ENCODE results near the gene SETX. TPM values are rescaled to one million over a fixed set of nuclear protein-coding genes. Genes with fewer than 3 reads are reported as not detected.

The SETX gene
- total and polyA plus RNA-seq, 2 donors (not counting 1 experiment from before 2014, with no cell fraction given), result 29.2 to 105 TPM

- no peak overlapping the region for H3K4me3 ChIP-seq (ENCODE audit: control extremely low read depth in 1 of 5, extremely low read depth in 1 of 5, insufficient read depth in 1 of 5, low read depth in 2 of 5, low read length in 4 of 5)
- no peak overlapping the region for H3K4me2 ChIP-seq (replicated peaks; ENCODE audit: low read depth, low read length, poor library complexity, severe bottlenecking)
- TF ChIP-seq EZH2 (IDR thresholded peaks at IDR 0.05; ENCODE audit: borderline replicate concordance, insufficient read depth, low read depth, low read length, poor library complexity, severe bottlenecking) (no peak), CTCF (IDR thresholded peaks at IDR 0.05) (no peak)
- Mint-ChIP-seq H3K4me3 (no peak overlapping the region), H3K27me3 (no peaks in the 10 kb centered on the region), H3K4me1 (peaks cover 11% of the 10 kb centered on the region), H3K9me3 (ENCODE audit: insufficient read depth) (no peaks in the 10 kb centered on the region), H3K27ac (no peak overlapping the region)
- H3K27me3 ChIP-seq (replicated peaks in 1 of 4; ENCODE audit: control extremely low read depth in 1 of 4, control insufficient read depth in 3 of 4, insufficient read depth in 4 of 4, low read length in 3 of 4), result no peaks in the 10 kb centered on the region
- WGBS (ENCODE audit: insufficient coverage), result 100% methylated on average over 8 of the region's 9 CpGs
- H3K9ac ChIP-seq (ENCODE audit: low read length), result no peak overlapping the region
- no peaks in the 10 kb centered on the region for H3K36me3 ChIP-seq (replicated peaks in 1 of 2; ENCODE audit: control extremely low read depth in 1 of 2, control insufficient read depth in 1 of 2, extremely low read depth in 1 of 2, insufficient read depth in 2 of 2, low read length in 1 of 2)
- POLR2A ChIA-PET, result interaction anchor here (0.7 kb wide), 1 partner anchor 1649 kb away, joined by 5 read pairs; no protein-coding TSS in a partner anchor
- no peak overlapping the region for H2AFZ ChIP-seq (ENCODE audit: insufficient read depth, low read depth, low read length, poor library complexity, severe bottlenecking)
- DNase-seq, result no peak
- no peak for ATAC-seq (ENCODE audit: low read depth)
- no peaks in the 10 kb centered on the region for H4K20me1 ChIP-seq (ENCODE audit: control insufficient read depth, insufficient read depth, low read length, poor library complexity, severe bottlenecking)
- H3K27ac ChIP-seq (ENCODE audit: low read length in 2 of 2), result no peak overlapping the region
- CTCF ChIA-PET, result no interaction called here
- intact Hi-C loops (cut with micrococcal nuclease), result no loop called here
- H3K79me2 ChIP-seq (ENCODE audit: control insufficient read depth, insufficient read depth, low read length), result no peaks in the 10 kb centered on the region
- H3K9me3 ChIP-seq (ENCODE audit: control extremely low read depth in 1 of 3, control insufficient read depth in 2 of 3, insufficient read depth in 1 of 3, low read length in 2 of 3), result no peaks in the 10 kb centered on the region
- peaks cover 14 to 15% of the 10 kb centered on the region in 2 donors for H3K4me1 ChIP-seq (ENCODE audit: control insufficient read depth in 2 of 2, insufficient read depth in 2 of 2, low read length in 2 of 2)
Measured at GRCh38 chr9:132364068-132364467, 9.3 kb upstream of the SETX start.

- H3K9me3 ChIP-seq (ENCODE audit: control extremely low read depth in 1 of 3, control insufficient read depth in 2 of 3, insufficient read depth in 1 of 3, low read length in 2 of 3), result peaks cover 0 to 17% (median 0%) of the 10 kb centered on the region in 3 donors
- 100% methylated on average over 1 of the region's 7 CpGs for WGBS (ENCODE audit: insufficient coverage)
- no peaks in the 10 kb centered on the region for H3K27me3 Mint-ChIP-seq
- DNase-seq, result no peak
- H2AFZ ChIP-seq (ENCODE audit: insufficient read depth, low read depth, low read length, poor library complexity, severe bottlenecking), result no peak overlapping the region
- no peak overlapping the region for H3K27ac Mint-ChIP-seq
- H3K4me2 ChIP-seq (replicated peaks; ENCODE audit: low read depth, low read length, poor library complexity, severe bottlenecking), result no peak overlapping the region
- peaks cover 10% of the 10 kb centered on the region for H4K20me1 ChIP-seq (ENCODE audit: control insufficient read depth, insufficient read depth, low read length, poor library complexity, severe bottlenecking)
- H3K9ac ChIP-seq (ENCODE audit: low read length), result no peak overlapping the region
- no peak overlapping the region for H3K4me3 ChIP-seq (ENCODE audit: control extremely low read depth in 1 of 5, extremely low read depth in 1 of 5, insufficient read depth in 1 of 5, low read depth in 2 of 5, low read length in 4 of 5)
- no peak for TF ChIP-seq EZH2 (IDR thresholded peaks at IDR 0.05; ENCODE audit: borderline replicate concordance, insufficient read depth, low read depth, low read length, poor library complexity, severe bottlenecking)
- no peak for TF ChIP-seq CTCF (IDR thresholded peaks at IDR 0.05)
- no peak overlapping the region for H3K27ac ChIP-seq (ENCODE audit: low read length in 2 of 2)
- peaks cover 20 to 29% of the 10 kb centered on the region in 2 donors for H3K4me1 ChIP-seq (ENCODE audit: control insufficient read depth in 2 of 2, insufficient read depth in 2 of 2, low read length in 2 of 2)
- intact Hi-C loops (cut with micrococcal nuclease), result loop anchor here (5.0 kb wide), 1 partner anchor 960 kb away; no protein-coding TSS in a partner anchor
- POLR2A ChIA-PET, result no interaction called here
- peaks cover 3 to 12% of the 10 kb centered on the region in 2 experiments for H3K36me3 ChIP-seq (replicated peaks in 1 of 2; ENCODE audit: control extremely low read depth in 1 of 2, control insufficient read depth in 1 of 2, extremely low read depth in 1 of 2, insufficient read depth in 2 of 2, low read length in 1 of 2)
- CTCF ChIA-PET, result interaction anchor here (1.2 to 2.0 kb wide), 2 partner anchors 24 to 26 kb away, joined by 5 read pairs; no protein-coding TSS in a partner anchor
- peaks cover 20% of the 10 kb centered on the region for H3K79me2 ChIP-seq (ENCODE audit: control insufficient read depth, insufficient read depth, low read length)
- no peak overlapping the region for H3K4me3 Mint-ChIP-seq
- H3K9me3 Mint-ChIP-seq (ENCODE audit: insufficient read depth), result peaks cover 3% of the 10 kb centered on the region
- H3K27me3 ChIP-seq (replicated peaks in 1 of 4; ENCODE audit: control extremely low read depth in 1 of 4, control insufficient read depth in 3 of 4, insufficient read depth in 4 of 4, low read length in 3 of 4), result no peaks in the 10 kb centered on the region
- ATAC-seq (ENCODE audit: low read depth), result no peak
- H3K4me1 Mint-ChIP-seq, result peaks cover 32% of the 10 kb centered on the region
Measured at GRCh38 chr9:132357764-132358163, 3.0 kb upstream of the SETX start.

All from B cell (primary cell).